Superior temporal gyrus (tissue), 1 donor: ENCODE data around the gene LRRC3C.
A peak's percentile ranks its signal among the peaks of the same experiment; 100 is the strongest.
"Not testable (repeated sequence)": the region's sequence is repeated elsewhere in the genome, so short reads cannot be mapped to it uniquely, and the experiment has no call there.

Experiments
- DNase-seq: peaks from one replicate; pipeline ENCODE4 v3.0.0-alpha.2; 2016; ENCODE audit errors: extremely low spot score

Gene LRRC3C

GRCh38 chr17:39924691-39925055 is 2.9 kb upstream of the LRRC3C start:
- no peak for DNase-seq

- no peak for DNase-seq
These were observed 2.0 kb upstream of the LRRC3C start for GRCh38 chr17:39925282-39926134.

- DNase-seq = no peak
These were observed 1.4 kb upstream of the LRRC3C start for GRCh38 chr17:39926135-39926587.

GRCh38 chr17:39926588-39927100 is 888 bp upstream of the LRRC3C start:
- no peak for DNase-seq

GRCh38 chr17:39927929-39928857 is 661 bp downstream of the LRRC3C start:
- DNase-seq = no peak

GRCh38 chr17:39928858-39929645 is 1.5 kb downstream of the LRRC3C start:
- DNase-seq = no peak

GRCh38 chr17:39929646-39930407 is 2.3 kb downstream of the LRRC3C start:
- peak; percentile 46 for DNase-seq

- no peak for DNase-seq
These were observed 6.4 kb downstream of the LRRC3C start for GRCh38 chr17:39933912-39934311.

- no peak for DNase-seq
These were observed 6.8 kb downstream of the LRRC3C start for GRCh38 chr17:39934324-39934723.

GRCh38 chr17:39935909-39936308 is 8.4 kb downstream of the LRRC3C start:
- no peak for DNase-seq

- DNase-seq = no peak
These were observed 9.9 kb downstream of the LRRC3C start for GRCh38 chr17:39937447-39937846.

GRCh38 chr17:39938140-39938869 is 10.8 kb downstream of the LRRC3C start:
- no peak for DNase-seq

GRCh38 chr17:39939106-39939505 is 11.6 kb downstream of the LRRC3C start:
- DNase-seq = no peak

- no peak for DNase-seq
These were observed 12.3 kb downstream of the LRRC3C start for GRCh38 chr17:39939588-39940419.

- no peak for DNase-seq
These were observed 16.3 kb downstream of the LRRC3C start for GRCh38 chr17:39943702-39944392.

- DNase-seq = no peak
These were observed 16.8 kb downstream of the LRRC3C start for GRCh38 chr17:39944393-39944711.

GRCh38 chr17:39946551-39947330 is 19.2 kb downstream of the LRRC3C start:
- no peak for DNase-seq

GRCh38 chr17:39948489-39948828 is 20.9 kb downstream of the LRRC3C start:
- not testable (repeated sequence) for DNase-seq
